GM19238 (cell line): ENCODE measurements around the gene OR10T2.
"Not testable (repeated sequence)": the region's sequence is repeated elsewhere in the genome, so short reads cannot be mapped to it uniquely, and the experiment has no call there.

ENCODE experiments used
- DNase-seq: peaks from one replicate; pipeline ENCODE4 v3.0.0; 2011; ENCODE audit warnings: low spot score; ENCODE audit not compliant: insufficient read length

The OR10T2 gene, protein sequence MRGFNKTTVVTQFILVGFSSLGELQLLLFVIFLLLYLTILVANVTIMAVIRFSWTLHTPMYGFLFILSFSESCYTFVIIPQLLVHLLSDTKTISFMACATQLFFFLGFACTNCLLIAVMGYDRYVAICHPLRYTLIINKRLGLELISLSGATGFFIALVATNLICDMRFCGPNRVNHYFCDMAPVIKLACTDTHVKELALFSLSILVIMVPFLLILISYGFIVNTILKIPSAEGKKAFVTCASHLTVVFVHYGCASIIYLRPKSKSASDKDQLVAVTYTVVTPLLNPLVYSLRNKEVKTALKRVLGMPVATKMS

DNA sequence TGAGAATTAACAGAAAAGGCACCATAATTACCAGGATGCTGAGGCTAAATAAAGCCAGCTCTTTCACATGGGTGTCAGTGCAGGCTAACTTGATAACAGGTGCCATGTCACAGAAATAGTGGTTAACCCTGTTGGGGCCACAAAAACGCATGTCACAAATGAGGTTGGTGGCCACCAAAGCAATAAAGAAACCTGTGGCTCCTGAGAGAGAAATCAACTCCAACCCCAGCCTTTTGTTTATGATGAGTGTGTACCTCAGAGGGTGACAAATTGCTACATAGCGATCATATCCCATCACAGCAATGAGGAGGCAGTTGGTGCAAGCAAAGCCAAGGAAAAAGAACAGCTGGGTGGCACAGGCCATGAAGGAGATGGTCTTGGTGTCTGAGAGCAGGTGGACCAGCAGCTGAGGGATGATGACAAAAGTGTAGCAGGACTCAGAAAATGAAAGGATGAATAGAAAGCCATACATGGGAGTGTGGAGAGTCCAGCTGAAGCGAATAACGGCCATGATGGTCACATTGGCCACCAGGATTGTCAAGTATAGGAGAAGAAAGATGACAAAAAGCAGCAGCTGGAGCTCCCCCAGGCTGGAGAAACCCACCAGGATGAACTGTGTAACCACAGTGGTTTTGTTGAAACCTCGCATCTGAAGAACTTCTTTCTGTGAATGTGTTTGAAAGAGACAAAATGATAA is at the start of gene OR10T2:
TSS of gene OR10T2 (minus strand) at position 649 of the 697 bp plus-strand sequence. CDS start at position 649, 0 bp downstream.
- DNase-seq = no peak

DNA sequence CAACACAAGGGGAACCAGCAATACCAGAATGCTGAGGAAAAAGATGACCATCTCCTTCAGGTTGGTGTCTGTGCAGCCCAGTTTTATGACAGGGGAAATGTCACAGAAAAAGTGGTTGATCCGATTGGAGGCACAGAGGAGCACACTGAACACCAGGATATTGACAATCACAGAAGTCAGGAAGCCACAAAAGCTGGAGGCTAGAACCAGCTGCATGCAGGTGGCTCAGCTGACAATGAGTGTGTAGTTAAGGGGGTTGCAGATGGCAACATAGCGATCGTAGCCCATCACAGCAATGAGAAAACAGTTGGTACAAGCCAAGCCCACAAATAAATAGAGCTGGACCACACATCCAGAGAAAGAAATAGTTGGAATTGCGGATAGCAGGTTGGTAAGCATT is 46.1 kb upstream of the OR10T2 start:
- DNase-seq = no peak

DNA sequence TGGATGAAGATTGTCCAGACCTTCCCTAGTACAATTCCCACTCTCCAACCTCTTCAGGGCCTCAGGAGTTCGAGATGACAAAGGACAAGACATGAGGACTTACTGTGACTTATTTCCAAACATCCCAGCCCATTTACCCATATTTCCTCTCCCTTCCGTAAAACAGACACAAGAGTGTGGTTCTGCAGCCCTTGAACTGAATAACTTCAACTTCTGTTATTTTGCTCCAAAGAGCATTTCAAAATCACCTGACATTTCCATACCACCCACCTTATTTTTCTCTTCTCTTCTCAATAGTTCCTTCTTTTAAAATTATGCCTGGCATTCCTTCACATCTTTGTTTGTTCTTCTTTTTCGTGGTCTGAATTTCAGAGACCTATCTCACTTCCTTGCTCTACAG is 35.5 kb upstream of the OR10T2 start:
- DNase-seq = no peak

DNA sequence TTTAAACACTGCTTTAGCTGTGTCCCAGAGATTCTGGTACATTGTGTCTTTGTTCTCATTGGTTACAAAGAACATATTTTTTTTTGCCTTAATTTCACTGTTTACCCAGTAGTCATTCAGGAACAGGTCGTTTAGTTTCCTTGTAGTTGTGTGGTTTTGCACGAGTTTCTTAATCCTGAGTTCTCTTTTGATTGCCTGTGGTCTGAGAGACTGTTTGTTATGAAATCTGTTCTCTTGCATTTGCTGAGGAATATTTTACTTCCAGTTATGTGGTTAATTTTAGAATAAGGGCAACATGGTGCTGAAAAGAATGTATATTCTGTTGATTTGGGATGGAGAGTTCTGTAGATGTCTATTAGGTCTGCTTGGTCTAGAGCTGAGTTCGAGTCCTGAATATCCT is 30.9 kb upstream of the OR10T2 start:
- not testable (repeated sequence) for DNase-seq

DNA sequence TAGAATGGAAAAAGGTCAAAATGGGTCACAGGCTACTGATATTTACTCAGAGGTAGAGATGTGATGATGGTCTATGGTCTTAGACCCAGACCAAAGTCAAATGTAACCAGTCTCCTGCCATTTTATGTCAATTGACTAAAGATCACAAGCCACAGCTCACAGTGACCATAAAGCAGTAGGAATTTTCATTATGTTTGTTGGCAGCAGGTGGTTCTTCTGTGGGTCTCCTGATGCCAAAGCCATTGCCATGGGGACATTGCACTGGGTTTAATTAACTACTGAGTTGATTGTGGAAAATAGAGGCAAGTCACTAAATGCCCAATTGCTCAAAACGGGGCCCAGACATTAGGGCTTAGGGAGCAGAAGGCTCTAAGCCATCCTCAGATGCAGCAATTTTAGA is 26.9 kb upstream of the OR10T2 start, which contains the start of gene OR10K2:
TSS of gene OR10K2 (minus strand) at position 101 of the 400 bp plus-strand sequence. CDS start 5,371 bp downstream, outside the sequence.
- DNase-seq = no peak

DNA sequence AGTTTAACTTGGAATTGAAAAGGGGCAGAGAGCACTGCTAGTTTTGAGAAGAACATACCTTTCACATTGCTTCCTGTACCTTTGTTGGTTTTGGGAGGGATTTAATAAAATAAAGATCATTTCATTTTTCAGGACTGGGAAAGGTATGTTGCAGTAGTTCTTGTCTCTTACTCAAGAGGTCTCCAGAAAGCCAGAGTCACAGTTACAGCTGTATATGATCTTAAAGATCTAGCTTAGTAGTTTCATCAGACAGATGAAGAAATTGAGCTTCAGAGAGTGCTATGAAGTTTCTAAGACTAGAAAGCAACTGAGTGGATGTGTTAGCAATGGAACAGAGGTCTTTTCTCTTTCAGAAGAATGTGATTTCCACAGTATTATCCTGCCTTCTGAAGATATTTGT is 25.8 kb upstream of the OR10T2 start:
- DNase-seq = no peak

DNA sequence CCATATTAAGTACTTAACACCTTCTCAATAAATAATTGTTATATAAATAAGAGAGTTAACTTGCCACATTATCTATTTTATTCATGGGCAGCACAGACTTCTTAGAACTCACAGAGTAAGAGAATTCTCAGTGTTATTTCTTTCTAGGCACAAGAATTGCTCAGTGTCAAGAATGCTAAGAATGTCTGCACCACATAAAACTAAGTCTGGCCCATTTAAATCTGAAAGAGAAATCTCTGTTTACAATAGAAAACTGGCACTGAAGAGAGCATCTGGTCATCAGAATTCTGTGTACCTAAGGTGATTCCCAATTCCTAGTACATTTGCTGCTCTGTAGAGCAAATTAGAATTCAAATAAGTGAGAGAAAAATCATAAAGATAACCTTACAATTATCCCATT is 22.9 kb upstream of the OR10T2 start:
- no peak for DNase-seq

DNA sequence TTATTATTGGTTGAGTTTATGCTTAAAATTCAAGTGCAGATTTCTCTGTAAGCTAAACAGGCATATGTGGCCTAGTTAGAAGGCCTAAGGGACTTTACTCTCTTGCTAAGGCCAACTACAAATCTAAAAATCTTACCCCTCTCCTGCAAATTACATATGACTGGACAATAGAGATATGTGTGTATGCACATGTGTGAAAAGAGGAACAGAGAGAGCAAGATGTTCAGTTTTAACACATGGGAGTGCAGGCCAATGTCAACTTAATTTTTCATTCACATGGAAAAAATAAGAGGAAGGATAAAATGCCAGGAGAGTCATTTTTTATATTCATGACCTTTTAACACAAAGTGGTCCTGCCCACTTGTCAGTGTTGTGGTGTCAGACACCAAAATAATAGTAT is 18.3 kb upstream of the OR10T2 start:
- DNase-seq = no peak

DNA sequence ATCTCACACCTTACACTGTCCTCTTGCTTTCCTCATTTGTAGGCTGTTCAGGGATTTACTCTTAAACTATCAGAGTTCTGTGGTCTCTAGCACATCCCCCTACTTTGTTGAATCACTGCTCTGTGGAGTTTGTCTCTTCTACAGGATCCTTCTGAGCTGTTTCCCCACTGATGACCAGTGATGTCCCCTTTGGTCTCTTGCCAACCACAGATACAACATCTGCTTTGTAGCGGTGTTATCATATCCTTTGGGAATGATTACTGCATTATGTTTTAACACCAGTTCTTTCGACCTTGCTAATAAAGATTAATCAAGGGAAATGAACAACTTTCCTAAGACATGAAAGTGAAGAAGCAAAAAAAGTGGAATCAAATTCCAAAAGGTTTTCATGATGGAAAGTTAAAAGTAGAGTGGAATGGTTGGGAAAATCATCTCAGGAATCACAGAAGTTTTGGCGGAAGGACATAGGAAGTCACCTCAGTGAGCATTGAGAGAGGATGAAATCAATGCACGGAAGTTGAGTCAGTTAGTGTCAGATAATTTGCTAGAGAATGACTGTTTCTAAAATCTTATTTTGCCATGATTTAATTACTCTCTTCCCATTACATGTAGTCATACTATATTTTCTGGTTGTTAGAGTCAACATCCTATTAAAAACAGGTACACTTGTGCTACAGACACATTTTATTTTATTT is 15.5 kb upstream of the OR10T2 start:
- DNase-seq = no peak

DNA sequence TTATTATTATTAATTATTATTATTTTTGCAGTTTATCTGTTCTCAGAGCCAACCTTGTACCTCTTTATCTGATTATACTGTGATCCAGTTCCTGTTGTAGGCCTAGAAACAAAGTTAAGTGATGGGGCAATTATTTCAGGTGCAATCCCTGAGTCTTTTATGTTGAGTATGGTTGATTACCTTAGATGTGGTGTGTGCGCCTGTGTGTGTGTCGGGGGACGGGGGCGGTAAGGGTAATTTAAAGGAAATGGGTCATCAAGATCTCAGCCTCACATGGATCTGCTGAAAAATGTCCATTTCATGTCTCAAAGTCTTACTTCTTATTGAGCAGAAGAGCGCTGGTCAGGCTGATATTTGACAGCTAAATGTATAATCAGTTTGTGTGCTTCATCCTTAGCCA is 7.8 kb upstream of the OR10T2 start:
- DNase-seq = no peak

DNA sequence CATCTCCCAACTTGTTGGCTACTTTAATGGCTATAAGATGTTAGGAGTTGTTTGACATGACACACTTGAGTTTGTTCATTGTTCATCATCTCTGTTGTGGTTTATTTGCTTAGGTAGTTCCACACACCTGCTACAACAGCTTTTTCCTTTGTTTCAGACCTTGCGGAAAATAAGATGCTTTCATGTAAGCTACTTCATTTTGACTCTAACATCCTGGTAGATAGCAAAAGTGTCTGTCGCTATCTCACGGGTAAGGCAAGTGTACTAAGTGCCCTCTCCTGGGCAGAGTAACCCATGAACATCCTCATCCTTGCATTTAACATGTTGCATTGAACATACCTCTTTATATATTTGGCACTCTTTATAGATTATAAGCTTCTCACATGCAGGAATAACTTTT is 1.6 kb upstream of the OR10T2 start:
- no peak for DNase-seq

DNA sequence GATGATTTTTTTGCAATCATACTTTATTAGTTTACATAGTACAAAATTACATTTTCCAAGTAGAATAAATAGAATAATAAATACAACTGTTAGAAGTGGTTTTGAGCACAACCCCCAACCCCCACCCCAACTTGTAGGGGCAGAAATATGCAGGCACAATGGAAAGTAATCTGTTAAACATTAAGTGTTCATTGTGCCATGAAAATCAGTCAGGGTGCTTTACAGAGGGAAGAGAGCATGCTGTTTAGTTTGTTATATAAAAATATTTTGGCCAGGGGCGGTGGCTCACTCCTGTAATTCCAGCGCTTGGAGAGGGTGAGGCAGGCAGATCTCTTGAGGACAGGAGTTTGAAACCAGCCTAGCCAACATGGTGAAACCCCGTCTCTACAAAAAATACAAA is 2.6 kb downstream of the OR10T2 start:
- DNase-seq = no peak

DNA sequence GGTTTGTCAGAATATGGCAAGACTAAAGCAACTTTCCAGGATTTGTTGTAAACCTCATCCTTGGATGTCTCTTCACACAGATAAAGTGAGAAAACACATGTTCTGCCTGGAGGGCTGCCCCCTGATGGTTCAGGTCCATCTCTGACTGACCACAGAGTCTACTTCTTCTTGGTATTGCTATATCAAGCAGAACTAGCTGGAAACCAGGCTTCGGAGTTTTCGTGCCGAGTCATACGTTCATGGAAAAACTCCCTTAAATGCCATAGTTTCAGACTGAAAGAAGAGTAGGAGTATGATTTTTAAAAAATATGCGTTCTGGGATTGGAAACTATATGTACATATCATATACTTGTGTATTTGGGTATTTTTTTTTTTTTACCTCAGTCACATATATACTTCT is 5.8 kb downstream of the OR10T2 start:
- no peak for DNase-seq

DNA sequence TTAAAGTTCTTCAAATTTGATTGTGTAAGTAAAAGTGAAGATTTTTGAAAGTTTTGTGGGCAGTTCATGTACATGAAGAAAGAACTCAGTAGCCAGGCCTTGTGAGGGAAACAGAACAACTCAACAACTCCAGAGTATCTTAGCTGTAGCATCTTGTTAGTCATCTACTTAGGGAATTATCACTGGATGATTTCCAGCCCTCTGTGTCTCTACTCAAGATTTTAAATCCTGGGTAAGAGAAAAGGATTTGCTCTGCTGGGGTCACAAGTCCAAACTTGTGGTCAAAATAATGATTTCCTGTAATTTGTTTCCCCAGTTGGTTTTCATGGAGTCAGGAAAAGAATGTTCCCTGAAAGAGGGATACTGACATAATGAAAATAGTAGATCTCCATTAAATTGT is 8.2 kb downstream of the OR10T2 start:
- DNase-seq = no peak

DNA sequence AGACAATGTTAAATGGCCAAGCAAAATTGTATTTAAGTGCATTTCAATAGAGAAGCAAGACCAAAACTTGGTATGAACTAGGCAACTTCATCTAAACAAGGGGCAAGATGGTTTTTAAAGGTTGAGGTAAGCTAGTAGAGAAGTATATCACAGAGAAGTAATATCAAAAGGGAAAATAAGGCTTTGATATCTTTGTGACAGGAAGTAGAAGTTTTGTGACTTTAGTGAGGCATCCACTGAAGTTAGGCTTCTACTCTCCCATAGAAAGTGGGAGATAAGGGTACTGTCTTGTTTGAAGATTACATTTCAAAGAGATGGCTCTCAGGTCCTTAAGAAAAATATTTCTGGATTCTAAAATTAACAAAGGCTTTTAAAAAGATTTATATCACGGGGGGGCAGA is 8.9 kb downstream of the OR10T2 start:
- no peak for DNase-seq

DNA sequence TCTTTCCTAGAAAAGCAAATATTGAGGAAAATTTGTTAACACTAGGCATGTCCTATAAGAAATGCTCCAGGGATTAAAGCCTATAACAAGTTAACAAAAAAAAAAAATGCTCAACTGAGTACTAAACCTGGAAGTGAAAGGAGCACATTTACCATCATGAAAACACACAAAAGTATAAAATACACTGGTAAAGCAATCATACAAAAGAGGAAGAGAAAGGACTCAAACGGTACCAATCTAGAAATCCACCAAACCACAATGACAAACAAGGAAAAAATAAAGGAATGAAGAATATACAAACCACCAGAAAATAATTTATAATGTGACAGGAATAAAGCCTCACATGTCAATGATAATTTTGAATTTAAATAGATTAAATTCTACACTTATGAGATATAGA is 24.4 kb downstream of the OR10T2 start:
- no peak for DNase-seq

DNA sequence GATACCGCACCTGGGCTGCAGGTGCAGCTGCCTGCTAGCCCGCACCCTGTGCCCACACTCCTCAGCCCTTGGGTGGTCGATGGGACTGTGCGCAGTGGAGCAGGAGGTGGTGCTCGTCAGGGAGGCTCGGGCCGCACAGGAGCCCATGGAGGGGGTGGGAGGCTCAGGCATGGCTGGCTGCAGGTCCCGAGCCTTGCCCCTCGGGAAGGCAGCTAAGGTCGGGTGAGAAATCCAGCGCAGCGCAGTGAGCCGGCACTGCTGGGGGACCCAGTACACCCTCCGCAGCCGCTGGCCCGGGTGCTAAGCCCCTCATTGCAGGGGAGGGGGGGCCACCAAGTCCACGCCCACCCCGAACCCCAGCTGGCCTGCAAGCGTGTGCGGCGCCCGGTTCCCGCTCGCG is 25.2 kb downstream of the OR10T2 start:
- not testable (repeated sequence) for DNase-seq

DNA sequence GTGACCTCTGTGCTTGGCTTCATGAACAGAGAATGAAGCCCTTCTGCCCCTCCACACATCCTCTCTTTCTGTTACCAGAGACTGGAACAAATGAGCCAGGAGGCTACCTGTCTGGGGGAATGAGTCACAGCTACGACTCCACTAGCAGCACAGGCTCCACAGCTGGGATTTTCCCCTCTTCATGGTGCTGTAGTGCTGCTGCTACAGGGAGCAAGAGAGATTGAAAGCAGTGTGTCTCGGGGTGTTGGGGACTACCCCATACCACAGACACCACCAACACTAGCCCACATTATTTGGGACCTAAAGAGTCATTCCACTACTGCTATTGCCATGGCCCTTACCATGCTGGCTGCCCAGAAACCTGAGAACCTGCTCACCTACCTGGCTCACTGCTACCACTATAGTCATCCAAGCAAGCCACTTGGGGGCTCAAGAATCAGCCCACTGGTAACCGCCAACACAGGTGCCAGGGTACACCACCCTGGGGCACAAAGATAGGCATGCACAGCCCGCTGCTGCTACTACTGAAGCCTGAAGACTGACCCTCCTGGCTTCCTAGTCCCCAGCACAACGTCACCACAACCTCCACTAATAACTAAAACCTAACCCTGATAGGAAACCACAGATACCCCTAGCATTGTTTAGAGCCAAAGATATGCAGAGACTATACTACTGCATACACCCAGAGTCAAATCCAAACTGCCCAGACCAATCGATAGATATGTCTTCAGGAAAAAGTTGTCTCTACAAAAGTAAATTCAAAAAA is 27.9 kb downstream of the OR10T2 start:
- no peak for DNase-seq

DNA sequence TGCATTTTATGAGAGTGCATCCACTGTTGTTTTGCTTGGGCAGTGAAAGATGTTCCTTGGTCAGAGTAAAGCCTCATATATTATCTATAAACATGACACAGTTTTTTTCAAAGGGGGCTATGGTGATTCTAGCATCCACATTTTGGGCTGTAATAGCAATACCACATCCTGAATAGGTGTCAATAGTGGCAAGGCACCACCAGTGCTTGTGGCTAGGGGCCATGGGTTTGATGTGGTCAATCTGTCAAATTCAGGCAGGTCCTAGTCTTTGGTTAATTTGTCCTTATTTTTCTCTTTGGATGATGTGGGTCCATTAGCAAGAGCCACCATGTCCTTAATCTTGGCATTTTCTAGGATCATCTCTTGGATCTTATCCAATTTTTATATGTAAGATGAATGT is 32.5 kb downstream of the OR10T2 start:
- DNase-seq = no peak

DNA sequence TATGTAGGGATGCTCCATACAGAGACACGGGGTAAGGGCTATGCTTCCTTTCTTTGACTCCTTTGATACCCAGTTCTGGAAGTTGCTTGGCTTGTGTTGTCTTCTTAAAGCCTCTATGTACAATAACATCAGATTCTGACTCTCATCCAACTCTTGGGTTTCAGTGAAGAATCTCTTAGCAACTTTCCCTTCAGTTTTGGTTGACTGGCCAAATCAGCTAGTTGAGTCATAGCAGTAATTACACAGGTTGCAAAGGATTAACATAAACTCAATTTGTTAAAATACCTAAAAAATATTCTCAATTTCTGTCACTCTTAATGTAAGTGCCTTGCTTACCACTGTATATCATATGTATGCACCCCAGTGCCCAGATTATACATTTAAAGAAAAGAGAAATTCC is 36.3 kb downstream of the OR10T2 start:
- DNase-seq = no peak

DNA sequence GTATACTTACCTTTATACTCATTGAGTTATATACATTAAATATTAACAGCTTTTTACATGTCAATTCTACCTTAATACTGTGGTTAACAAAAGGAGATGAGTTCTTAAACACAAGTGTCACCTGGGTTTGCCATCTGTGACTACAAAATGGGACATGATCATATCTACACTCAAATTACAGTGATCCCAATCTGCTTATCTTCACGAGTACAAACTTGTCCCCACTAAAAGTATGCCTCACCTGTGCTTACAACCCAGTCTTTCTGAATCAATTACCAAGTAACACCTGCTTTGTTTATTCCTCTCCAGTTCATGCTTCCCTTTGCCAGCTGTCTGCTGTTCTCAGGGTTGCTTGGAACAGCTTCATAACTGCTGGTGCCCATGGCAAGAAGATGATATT is 36.8 kb downstream of the OR10T2 start:
- DNase-seq = no peak

DNA sequence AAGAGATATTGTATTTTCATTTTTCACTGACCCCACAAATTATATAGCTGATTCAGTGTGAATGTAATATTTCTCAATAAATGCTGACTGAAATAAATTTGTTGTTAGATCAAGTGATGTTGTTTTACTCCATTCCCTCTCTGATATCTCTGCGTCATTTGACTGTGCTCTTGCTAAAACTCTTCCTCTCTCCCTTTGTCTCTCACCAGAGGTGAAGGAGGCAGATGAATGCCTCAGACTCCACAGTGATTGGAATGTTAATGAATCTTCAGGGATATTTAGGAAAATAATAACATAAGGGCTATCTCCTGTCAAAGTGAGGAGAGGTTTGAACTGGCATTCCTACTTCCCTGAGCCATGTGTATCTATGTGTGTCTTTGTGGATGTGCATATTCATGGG is 41.8 kb downstream of the OR10T2 start:
- DNase-seq = no peak
